ENCODE data around the gene SFT2D1. TPM values are rescaled to one million over a fixed set of nuclear protein-coding genes. Genes with fewer than 3 reads are reported as not detected.
"Not testable (repeated sequence)": the region's sequence is repeated elsewhere in the genome, so short reads cannot be mapped to it uniquely, and the experiment has no call there.

Gene SFT2D1
- total and polyA plus RNA-seq, 7 donors, result 11.6 to 54.9 (median 16.4) TPM

DNA sequence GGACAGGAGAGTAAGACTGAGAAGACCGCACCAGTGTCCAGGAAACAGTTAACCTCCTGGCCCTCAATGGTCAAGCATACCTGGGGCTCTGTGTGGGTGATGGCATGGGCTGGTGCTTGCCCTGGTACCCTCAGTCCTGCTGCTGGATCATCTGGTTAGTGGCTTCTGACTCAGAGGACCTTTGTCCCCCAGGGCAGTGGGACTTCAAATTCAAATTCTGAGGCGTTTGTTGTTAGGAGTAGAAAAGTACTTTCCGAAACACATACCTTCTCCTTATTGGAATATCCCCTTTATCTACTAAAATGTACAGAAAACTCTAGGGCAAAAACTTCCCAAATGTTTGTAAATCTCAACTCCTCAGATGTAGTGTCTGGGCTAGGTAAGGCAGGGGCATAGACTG is 4.1 kb upstream of the SFT2D1 start:
- WGBS, 3 donors, result 88 to 95% (median 90%) methylated on average over 3 of the region's 3 CpGs
- intact Hi-C loops (cut with DNase I), result no loop called here
- ATAC-seq (no peak), DNase-seq (no peak)
- H3K4me3 ChIP-seq, result no peak overlapping the region
- no peak overlapping the region for H3K27ac ChIP-seq
- no peaks in the 10 kb centered on the region for H3K9me3 ChIP-seq
- TF ChIP-seq, protein P1, sequence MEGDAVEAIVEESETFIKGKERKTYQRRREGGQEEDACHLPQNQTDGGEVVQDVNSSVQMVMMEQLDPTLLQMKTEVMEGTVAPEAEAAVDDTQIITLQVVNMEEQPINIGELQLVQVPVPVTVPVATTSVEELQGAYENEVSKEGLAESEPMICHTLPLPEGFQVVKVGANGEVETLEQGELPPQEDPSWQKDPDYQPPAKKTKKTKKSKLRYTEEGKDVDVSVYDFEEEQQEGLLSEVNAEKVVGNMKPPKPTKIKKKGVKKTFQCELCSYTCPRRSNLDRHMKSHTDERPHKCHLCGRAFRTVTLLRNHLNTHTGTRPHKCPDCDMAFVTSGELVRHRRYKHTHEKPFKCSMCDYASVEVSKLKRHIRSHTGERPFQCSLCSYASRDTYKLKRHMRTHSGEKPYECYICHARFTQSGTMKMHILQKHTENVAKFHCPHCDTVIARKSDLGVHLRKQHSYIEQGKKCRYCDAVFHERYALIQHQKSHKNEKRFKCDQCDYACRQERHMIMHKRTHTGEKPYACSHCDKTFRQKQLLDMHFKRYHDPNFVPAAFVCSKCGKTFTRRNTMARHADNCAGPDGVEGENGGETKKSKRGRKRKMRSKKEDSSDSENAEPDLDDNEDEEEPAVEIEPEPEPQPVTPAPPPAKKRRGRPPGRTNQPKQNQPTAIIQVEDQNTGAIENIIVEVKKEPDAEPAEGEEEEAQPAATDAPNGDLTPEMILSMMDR (IDR thresholded peaks at IDR 0.05), result no peak
- H3K4me1 ChIP-seq, result peaks cover 3% of the 10 kb centered on the region
- no peaks in the 10 kb centered on the region for H3K27me3 ChIP-seq (ENCODE audit: insufficient read depth in 3 of 3, low read length in 2 of 3)
- no peaks in the 10 kb centered on the region for H3K36me3 ChIP-seq (ENCODE audit: insufficient read depth in 1 of 2, low read depth in 1 of 2)

DNA sequence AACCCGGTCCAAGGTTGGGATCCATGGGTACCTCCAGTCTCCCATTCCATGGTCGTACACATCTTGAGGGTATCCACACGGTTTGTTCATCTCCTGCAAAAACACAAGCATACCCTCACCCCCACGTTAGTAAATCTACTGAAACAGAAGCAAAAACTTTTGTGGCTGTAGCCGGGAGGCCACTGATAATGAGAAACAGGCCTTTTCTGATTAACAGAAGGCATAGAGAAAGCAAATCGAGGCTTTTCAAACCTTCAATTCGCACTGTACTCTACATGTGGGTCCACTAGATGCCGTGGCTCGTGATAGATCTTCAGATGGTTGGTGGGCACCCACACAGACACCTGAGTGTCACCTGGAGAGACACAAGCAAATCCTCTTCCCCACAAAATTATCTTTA is 3.3 kb upstream of the SFT2D1 start:
- H3K36me3 ChIP-seq (ENCODE audit: insufficient read depth in 1 of 2, low read depth in 1 of 2); H3K27ac ChIP-seq; intact Hi-C loops (cut with DNase I); H3K27me3 ChIP-seq (ENCODE audit: insufficient read depth in 3 of 3, low read length in 2 of 3); ATAC-seq; H3K4me3 ChIP-seq; H3K9me3 ChIP-seq; DNase-seq: not testable (repeated sequence)
- WGBS, 3 donors, result 77 to 84% (median 82%) methylated on average over 9 of the region's 9 CpGs
- peaks cover 11% of the 10 kb centered on the region for H3K4me1 ChIP-seq

DNA sequence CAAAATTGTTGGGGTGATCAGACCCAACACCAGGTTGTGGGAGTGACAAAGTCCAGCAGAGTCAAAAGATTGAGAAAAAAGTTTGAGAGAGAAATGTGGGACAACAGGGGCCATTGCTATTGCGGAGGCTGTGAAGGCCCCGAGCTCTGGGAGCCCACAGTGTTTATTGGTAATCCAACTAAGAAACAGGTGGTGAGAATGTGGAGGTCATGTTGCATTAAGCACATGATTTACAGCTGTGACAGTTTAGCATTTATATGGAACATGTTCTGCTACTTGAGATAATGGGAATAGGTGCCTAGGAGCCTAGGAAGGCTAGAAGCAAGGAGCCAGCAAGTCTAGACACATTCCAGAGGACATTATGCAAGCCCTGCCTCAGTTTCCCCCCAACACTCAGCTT is 2.6 kb upstream of the SFT2D1 start:
- not testable (repeated sequence) for H3K27ac ChIP-seq; H3K27me3 ChIP-seq (ENCODE audit: insufficient read depth in 3 of 3, low read length in 2 of 3); H3K36me3 ChIP-seq (ENCODE audit: insufficient read depth in 1 of 2, low read depth in 1 of 2); H3K9me3 ChIP-seq; DNase-seq; ATAC-seq; H3K4me3 ChIP-seq
- intact Hi-C loops (cut with DNase I), result loop anchor here (5.0 kb wide), 1 partner anchor 37 kb away; the partner anchor contains the start of gene MPC1 (in 2 of the 2)
- WGBS, 3 donors, result 42 to 46% (median 43%) methylated on average over 2 of the region's 2 CpGs
- peaks cover 17% of the 10 kb centered on the region for H3K4me1 ChIP-seq

DNA sequence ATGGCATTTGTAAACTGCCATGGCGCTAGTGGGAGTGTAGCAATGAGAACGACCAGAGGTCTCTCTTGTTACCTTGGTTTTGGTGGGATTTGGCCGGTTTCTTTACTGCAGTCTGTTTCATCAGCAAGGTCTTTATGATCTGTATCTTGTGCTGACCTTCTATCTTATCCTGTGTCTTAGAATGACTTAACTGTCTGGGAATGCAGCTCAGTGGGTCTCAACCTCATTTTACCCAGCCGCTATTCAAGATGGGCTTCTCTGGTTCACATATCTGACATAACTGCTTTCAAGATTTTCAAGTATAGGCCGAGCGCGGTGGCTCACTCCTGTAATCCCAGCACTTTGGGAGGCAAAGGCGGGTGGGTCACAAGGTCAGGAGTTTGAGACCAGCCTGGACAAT is 1.9 kb upstream of the SFT2D1 start:
- no peak for ATAC-seq
- H3K4me1 ChIP-seq, result peaks cover 23% of the 10 kb centered on the region
- no peak for DNase-seq
- no peaks in the 10 kb centered on the region for H3K9me3 ChIP-seq
- TF ChIP-seq, protein P1 (IDR thresholded peaks at IDR 0.05), result no peak
- 91 to 94% (median 92%) methylated on average over 8 of the region's 8 CpGs for whole genome bisulfite sequencing, 3 donors
- no peaks in the 10 kb centered on the region for H3K27me3 ChIP-seq (ENCODE audit: insufficient read depth in 3 of 3, low read length in 2 of 3)
- H3K4me3 ChIP-seq, result no peak overlapping the region
- peaks cover 0 to 7% of the 10 kb centered on the region in 2 donors for H3K36me3 ChIP-seq (ENCODE audit: insufficient read depth in 1 of 2, low read depth in 1 of 2)
- no peak overlapping the region for H3K27ac ChIP-seq
- intact Hi-C loops (cut with DNase I), result loop anchor here (5.0 kb wide), 1 partner anchor 38 kb away; the partner anchor contains the start of gene MPC1 (in 2 of the 2)

DNA sequence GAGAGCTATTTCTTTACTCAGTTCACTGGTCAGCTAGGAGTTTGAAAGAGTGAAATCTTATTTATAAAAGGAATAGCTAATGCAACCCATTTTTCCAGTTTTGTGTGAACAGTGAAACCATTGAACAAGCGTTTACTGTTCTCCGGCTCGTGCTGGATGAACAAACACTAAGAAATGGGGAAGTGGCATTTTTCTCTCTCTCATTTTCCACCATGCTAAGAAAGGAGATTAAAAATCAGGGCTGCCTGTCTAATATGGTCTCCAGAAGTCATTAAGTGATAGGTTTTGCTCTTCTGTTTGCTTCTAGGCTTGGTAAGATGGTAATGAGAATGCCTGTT is 774 bp upstream of the SFT2D1 start:
- H3K36me3 ChIP-seq (ENCODE audit: insufficient read depth in 1 of 2, low read depth in 1 of 2), result peaks cover 0 to 7% of the 10 kb centered on the region in 2 donors
- peaks cover 23% of the 10 kb centered on the region for H3K4me1 ChIP-seq
- no peaks in the 10 kb centered on the region for H3K9me3 ChIP-seq
- TF ChIP-seq, protein P1 (IDR thresholded peaks at IDR 0.05), result no peak
- WGBS, 3 donors, result 28 to 34% (median 28%) methylated on average over 3 of the region's 3 CpGs
- no peaks in the 10 kb centered on the region for H3K27me3 ChIP-seq (ENCODE audit: insufficient read depth in 3 of 3, low read length in 2 of 3)
- intact Hi-C loops (cut with DNase I), result loop anchor here (5.0 kb wide), 1 partner anchor 39 kb away; the partner anchor contains the start of gene MPC1 (in 2 of the 2)
- DNase-seq (no peak), ATAC-seq (no peak)
- H3K4me3 ChIP-seq, result peak overlapping the region; percentile 87
- peak overlapping the region; percentile 93 for H3K27ac ChIP-seq

DNA sequence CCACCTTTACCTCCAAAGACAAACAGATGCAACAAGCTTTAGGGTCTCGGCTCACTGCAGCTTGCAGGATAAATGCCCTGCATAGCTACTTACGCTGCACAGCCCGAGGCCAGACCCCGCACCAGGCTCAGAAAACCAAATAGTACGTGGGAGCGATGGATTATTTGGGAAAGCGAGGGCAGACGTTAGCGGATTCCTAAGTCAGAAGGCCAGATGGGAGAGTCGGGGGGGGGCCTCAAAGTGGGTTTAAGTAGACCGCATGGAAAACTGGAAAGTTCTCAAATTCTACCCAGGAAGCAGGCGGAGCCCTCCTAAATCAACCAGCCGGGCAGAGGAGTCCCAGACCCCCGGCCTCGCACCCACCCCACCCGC is 382 bp downstream of the SFT2D1 start:
- peaks cover 23% of the 10 kb centered on the region for H3K4me1 ChIP-seq
- peak; percentile 4 to 26 (median 13) for ATAC-seq

More for the DNA sequence above, 382 bp downstream of the SFT2D1 start:
- Histone ChIP-seq H3K27me3 (ENCODE audit: insufficient read depth in 3 of 3, low read length in 2 of 3) (no peaks in the 10 kb centered on the region), H3K36me3 (ENCODE audit: insufficient read depth in 1 of 2, low read depth in 1 of 2) (peaks cover 0 to 18% of the 10 kb centered on the region in 2 donors), H3K9me3 (no peaks in the 10 kb centered on the region), H3K27ac (peak overlapping the region; percentile 93), H3K4me3 (peak overlapping the region; percentile 87)
- no peak for DNase-seq
- intact Hi-C loops (cut with DNase I), result loop anchor here (5.0 kb wide), 1 partner anchor 40 kb away; the partner anchor contains the start of gene MPC1 (in 2 of the 2)
- TF ChIP-seq, protein P1 (IDR thresholded peaks at IDR 0.05), result no peak
- WGBS, 3 donors, result 0 to 1% (median 1%) methylated on average over 16 of the region's 16 CpGs
